Measurements from ENCODE around the gene GLDN. TPM values are rescaled to one million over a fixed set of nuclear protein-coding genes. Genes with fewer than 3 reads are reported as not detected.

Gene GLDN
- total RNA-seq, 2 donors from 2014 or later: 1.2 to 1.4 TPM

- no peak for DNase-seq (ENCODE audit: low spot score)
- no peak overlapping the region for H3K4me3 ChIP-seq
- no peaks in the 10 kb centered on the region for H3K27me3 ChIP-seq (replicated peaks; ENCODE audit: insufficient read depth)
- no peaks in the 10 kb centered on the region for H3K9me3 ChIP-seq
- H3K27ac ChIP-seq: no peak overlapping the region
- H3K36me3 ChIP-seq: no peaks in the 10 kb centered on the region
- WGBS: 50% methylated on average over 7 of the region's 7 CpGs
- no peaks in the 10 kb centered on the region for H3K4me1 ChIP-seq (replicated peaks)
- TF ChIP-seq CTCF (IDR thresholded peaks at IDR 0.05): no peak
- TF ChIP-seq POLR2AphosphoS5 (IDR thresholded peaks at IDR 0.05): no peak
- no peak for TF ChIP-seq POLR2A (IDR thresholded peaks at IDR 0.05)
- intact Hi-C loops (cut with DNase I): no loop called here
Observed at GRCh38 chr15:51359981-51360380, 18.5 kb downstream of the GLDN start.

- intact Hi-C loops (cut with DNase I): no loop called here
- H3K4me1 ChIP-seq (replicated peaks): peaks cover 2% of the 10 kb centered on the region
- H3K27me3 ChIP-seq (replicated peaks; ENCODE audit: insufficient read depth): no peaks in the 10 kb centered on the region
- DNase-seq (ENCODE audit: low spot score): no peak
- no peak overlapping the region for H3K4me3 ChIP-seq
- no peak for TF ChIP-seq POLR2AphosphoS5 (IDR thresholded peaks at IDR 0.05)
- TF ChIP-seq POLR2A (IDR thresholded peaks at IDR 0.05): no peak
- no peak for TF ChIP-seq CTCF (IDR thresholded peaks at IDR 0.05)
- H3K36me3 ChIP-seq: no peaks in the 10 kb centered on the region
- 81% methylated on average over 9 of the region's 9 CpGs for WGBS
- H3K27ac ChIP-seq: no peak overlapping the region
- H3K9me3 ChIP-seq: no peaks in the 10 kb centered on the region
Observed at GRCh38 chr15:51363383-51363782, 21.9 kb downstream of the GLDN start.

GRCh38 chr15:51365417-51365816 lies 24.0 kb downstream of the GLDN start:
- intact Hi-C loops (cut with DNase I): no loop called here
- no peak for DNase-seq (ENCODE audit: low spot score)
- no peaks in the 10 kb centered on the region for H3K36me3 ChIP-seq
- TF ChIP-seq POLR2A (IDR thresholded peaks at IDR 0.05) (no peak), CTCF (IDR thresholded peaks at IDR 0.05) (no peak), POLR2AphosphoS5 (IDR thresholded peaks at IDR 0.05) (no peak)
- WGBS: 90% methylated on average over 6 of the region's 6 CpGs
- H3K27me3 ChIP-seq (replicated peaks; ENCODE audit: insufficient read depth): no peaks in the 10 kb centered on the region
- peaks cover 2% of the 10 kb centered on the region for H3K4me1 ChIP-seq (replicated peaks)
- H3K27ac ChIP-seq: no peak overlapping the region
- H3K9me3 ChIP-seq: no peaks in the 10 kb centered on the region
- H3K4me3 ChIP-seq: no peak overlapping the region

DNA sequence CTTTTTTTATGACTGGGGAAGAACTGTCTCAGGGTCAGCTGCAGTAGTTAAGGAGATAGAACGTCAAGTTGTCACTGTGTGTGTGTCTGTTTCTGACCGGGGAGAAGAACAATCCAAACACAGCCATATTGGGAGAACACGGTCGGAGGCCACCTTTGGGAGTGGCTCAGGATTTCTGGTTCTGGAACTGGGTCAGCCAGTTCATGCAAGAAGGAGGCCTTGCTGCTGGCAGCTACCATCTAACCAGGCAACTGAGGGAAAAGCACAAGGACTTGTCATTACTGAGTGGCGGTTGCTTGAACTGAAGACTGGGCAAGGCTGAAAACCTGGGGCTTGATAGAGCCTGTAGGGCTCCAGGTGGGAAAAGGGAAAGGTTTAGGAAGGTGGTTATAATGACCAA lies 24.6 kb downstream of the GLDN start:
- no peak for TF ChIP-seq POLR2A (IDR thresholded peaks at IDR 0.05)
- TF ChIP-seq CTCF (IDR thresholded peaks at IDR 0.05): no peak
- no peak for TF ChIP-seq POLR2AphosphoS5 (IDR thresholded peaks at IDR 0.05)
- WGBS: 82% methylated on average over 5 of the region's 5 CpGs
- no peak for DNase-seq (ENCODE audit: low spot score)
- Histone ChIP-seq H3K36me3 (no peaks in the 10 kb centered on the region), H3K27ac (no peak overlapping the region), H3K27me3 (replicated peaks; ENCODE audit: insufficient read depth) (no peaks in the 10 kb centered on the region), H3K9me3 (no peaks in the 10 kb centered on the region), H3K4me3 (no peak overlapping the region), H3K4me1 (replicated peaks) (peaks cover 2% of the 10 kb centered on the region)
- intact Hi-C loops (cut with DNase I): no loop called here

GRCh38 chr15:51366920-51367319 lies 25.5 kb downstream of the GLDN start:
- TF ChIP-seq POLR2AphosphoS5 (IDR thresholded peaks at IDR 0.05): no peak
- intact Hi-C loops (cut with DNase I): no loop called here
- H3K36me3 ChIP-seq: no peaks in the 10 kb centered on the region
- WGBS: 49% methylated on average over 3 of the region's 3 CpGs
- no peaks in the 10 kb centered on the region for H3K9me3 ChIP-seq
- peak; percentile 28 for DNase-seq (ENCODE audit: low spot score)
- H3K27ac ChIP-seq: no peak overlapping the region
- no peak overlapping the region for H3K4me3 ChIP-seq
- no peaks in the 10 kb centered on the region for H3K27me3 ChIP-seq (replicated peaks; ENCODE audit: insufficient read depth)
- H3K4me1 ChIP-seq (replicated peaks): peaks cover 2% of the 10 kb centered on the region

Data from prostate gland (tissue), 2 donors.